Panc1 (cell line): Measurements from ENCODE around the gene CDK1.

Source experiments
- POLR2AphosphoS5 ChIP-seq: IDR thresholded peaks from 2 replicates; pipeline ENCODE4 v1.6.1; 2012; ENCODE audit warnings: mild to moderate bottlenecking, low read depth, low read length, moderate library complexity
- TCF7L2 ChIP-seq: IDR thresholded peaks from 2 replicates; pipeline ENCODE4 v1.6.1; 2011; ENCODE audit warnings: mild to moderate bottlenecking, low read depth, low read length, inconsistent platforms
- TF ChIP-seq, protein P1 (sequence below): fragments of 450-650 bp; IDR thresholded peaks from 2 replicates; pipeline ENCODE4 v1.5.1; 2017; ENCODE audit warnings: mild to moderate bottlenecking

DNA sequence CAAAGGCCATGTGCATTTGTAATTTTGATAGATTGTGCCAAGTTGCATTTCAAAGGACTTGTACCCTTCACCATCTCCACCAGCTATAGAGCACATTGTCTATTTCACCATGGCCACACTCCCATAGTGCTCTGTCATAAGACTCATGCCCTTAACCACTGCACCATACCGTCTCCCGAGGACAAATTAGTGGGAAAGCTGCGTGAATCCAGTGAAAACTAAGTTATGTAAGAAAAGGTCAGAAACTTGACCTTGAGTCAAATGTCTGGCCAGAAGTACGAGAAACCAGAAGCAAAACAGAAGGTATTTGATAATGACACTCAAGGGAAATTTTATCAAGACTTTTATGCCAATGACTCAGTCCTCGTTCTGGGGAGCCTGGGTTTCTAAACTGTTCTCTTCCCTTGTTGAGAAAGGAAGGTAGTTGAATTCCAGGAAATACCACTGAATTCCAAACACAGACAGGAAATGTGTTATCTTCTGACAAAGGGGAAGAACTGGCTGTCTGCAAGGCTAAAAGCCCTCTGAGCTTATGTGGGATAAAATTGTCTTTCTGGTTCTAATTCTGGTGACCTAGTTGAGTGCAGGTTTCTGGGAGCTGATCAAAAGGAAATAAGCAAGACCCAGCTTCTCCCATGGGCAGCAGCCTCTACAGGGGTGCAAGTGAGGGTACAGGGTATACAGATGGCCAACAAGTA lies 49.7 kb downstream of the CDK1 start:
- TF ChIP-seq, protein P1, sequence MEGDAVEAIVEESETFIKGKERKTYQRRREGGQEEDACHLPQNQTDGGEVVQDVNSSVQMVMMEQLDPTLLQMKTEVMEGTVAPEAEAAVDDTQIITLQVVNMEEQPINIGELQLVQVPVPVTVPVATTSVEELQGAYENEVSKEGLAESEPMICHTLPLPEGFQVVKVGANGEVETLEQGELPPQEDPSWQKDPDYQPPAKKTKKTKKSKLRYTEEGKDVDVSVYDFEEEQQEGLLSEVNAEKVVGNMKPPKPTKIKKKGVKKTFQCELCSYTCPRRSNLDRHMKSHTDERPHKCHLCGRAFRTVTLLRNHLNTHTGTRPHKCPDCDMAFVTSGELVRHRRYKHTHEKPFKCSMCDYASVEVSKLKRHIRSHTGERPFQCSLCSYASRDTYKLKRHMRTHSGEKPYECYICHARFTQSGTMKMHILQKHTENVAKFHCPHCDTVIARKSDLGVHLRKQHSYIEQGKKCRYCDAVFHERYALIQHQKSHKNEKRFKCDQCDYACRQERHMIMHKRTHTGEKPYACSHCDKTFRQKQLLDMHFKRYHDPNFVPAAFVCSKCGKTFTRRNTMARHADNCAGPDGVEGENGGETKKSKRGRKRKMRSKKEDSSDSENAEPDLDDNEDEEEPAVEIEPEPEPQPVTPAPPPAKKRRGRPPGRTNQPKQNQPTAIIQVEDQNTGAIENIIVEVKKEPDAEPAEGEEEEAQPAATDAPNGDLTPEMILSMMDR, result no peak
- TF ChIP-seq POLR2AphosphoS5, result no peak
- TF ChIP-seq TCF7L2, result no peak
